GM13976 (cell line): ENCODE data around the gene UGT3A1.
"Not testable (repeated sequence)": the region's sequence is repeated elsewhere in the genome, so short reads cannot be mapped to it uniquely, and the experiment has no call there.

Source experiments
- DNase-seq: peaks from one replicate; pipeline ENCODE4 v3.0.0; 2012; ENCODE audit warnings: low spot score
- in situ Hi-C: fragments of 300-500 bp; cut with MboI; formaldehyde crosslinking; loops from one replicate; pipeline ENCODE4 v1.12.0; 2022; ENCODE audit warnings: low sequenced_read_pairs, mixed read lengths, inconsistent platforms; ENCODE audit not compliant: unreplicated experiment
- TF ChIP-seq, protein P1 (sequence below): IDR thresholded peaks from 2 replicates; pipeline ENCODE4 v1.5.1; 2012; ENCODE audit warnings: borderline replicate concordance, mild to moderate bottlenecking; ENCODE audit not compliant: insufficient read depth; ENCODE audit errors: extremely low read depth, missing control alignments, control extremely low read depth

The UGT3A1 gene, protein sequence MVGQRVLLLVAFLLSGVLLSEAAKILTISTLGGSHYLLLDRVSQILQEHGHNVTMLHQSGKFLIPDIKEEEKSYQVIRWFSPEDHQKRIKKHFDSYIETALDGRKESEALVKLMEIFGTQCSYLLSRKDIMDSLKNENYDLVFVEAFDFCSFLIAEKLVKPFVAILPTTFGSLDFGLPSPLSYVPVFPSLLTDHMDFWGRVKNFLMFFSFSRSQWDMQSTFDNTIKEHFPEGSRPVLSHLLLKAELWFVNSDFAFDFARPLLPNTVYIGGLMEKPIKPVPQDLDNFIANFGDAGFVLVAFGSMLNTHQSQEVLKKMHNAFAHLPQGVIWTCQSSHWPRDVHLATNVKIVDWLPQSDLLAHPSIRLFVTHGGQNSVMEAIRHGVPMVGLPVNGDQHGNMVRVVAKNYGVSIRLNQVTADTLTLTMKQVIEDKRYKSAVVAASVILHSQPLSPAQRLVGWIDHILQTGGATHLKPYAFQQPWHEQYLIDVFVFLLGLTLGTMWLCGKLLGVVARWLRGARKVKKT

DNA sequence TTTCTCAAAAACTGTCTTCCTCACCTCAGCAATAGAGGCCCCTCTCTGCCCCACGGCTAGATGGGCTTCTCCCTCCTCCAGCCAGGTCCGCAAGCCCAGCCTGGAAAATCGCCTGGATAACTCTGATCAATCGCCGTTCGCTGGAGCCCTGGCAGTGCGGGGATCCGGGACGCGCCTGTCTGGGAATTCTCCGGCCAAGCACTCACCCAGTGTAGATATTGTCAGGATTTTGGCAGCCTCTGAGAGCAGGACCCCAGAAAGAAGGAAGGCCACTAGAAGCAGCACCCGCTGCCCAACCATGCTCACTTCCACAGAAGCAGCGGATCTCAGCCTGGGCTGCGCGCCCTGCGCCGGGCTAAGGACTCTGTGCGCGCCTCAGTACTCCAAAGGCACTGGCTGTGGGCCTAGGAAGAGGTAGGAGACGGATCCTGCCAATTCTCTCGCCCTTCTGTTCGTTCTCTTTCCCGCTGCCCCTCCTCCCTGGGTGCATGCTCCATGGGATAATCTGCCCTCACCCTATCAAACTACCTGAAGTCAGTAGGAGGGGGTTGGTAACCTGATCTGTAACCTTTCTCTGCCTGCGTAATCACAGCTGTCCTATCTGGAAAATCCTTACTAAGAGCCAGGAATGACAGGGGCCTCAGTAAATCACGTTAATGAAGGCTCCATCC lies at the start of gene UGT3A1:
Gene UGT3A1 (minus strand): TSS at position 450 of the 671 bp plus-strand sequence. CDS start 150 bp downstream, at position 300.
- no peak for DNase-seq
- in situ Hi-C loops: no loop called here

DNA sequence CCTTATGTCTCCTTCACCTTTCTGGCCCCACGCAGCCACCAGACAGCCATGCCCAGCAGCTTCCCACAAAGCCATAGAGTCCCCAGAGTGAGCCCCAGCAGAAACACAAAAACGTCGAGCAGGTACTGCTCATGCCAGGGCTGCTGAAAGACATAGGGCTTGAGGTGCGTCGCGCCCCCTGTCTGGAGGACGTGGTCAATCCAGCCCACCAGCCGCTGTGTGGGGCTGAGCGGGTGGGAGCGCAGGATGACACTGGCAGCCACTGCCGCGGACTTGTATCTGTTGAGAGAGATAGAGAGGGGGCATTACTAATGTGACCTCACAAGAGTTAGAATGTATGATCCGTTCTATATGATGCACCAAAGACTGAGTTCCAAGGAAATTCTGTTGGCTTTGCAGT lies 44.5 kb upstream of the UGT3A1 start:
- TF ChIP-seq, protein P1, sequence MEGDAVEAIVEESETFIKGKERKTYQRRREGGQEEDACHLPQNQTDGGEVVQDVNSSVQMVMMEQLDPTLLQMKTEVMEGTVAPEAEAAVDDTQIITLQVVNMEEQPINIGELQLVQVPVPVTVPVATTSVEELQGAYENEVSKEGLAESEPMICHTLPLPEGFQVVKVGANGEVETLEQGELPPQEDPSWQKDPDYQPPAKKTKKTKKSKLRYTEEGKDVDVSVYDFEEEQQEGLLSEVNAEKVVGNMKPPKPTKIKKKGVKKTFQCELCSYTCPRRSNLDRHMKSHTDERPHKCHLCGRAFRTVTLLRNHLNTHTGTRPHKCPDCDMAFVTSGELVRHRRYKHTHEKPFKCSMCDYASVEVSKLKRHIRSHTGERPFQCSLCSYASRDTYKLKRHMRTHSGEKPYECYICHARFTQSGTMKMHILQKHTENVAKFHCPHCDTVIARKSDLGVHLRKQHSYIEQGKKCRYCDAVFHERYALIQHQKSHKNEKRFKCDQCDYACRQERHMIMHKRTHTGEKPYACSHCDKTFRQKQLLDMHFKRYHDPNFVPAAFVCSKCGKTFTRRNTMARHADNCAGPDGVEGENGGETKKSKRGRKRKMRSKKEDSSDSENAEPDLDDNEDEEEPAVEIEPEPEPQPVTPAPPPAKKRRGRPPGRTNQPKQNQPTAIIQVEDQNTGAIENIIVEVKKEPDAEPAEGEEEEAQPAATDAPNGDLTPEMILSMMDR: no peak
- in situ Hi-C loops: no loop called here
- DNase-seq: no peak

More for the DNA sequence above, at the start of gene UGT3A1:
- TF ChIP-seq, protein P1: no peak

DNA sequence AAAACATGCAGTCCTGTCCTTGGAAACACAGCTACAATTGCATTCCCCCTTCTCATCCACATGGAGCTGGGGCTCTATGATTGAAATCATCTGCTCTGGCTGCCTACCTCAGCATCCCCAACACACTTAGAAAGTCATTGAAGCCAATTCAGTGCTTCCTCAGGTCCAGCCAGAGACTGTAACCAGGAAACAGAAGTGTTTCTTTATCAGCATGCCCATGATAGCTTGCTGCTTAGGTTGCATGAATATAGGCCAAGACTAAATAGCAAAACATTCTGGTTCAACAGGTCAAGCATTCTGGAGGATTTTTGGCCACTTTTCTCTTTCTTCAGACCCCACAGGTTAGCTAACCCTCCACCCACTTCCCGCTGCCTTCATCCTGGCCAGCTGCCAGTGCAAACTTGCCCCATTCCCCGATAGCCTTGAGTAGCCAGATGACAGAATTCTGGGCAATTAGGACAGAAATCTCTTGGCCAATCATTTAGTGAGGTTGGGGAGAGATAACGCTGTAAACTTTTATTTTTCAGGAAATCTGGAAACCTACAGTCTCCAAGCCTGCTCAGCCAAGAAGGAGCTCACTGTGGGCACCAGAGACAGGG lies 43.4 kb upstream of the UGT3A1 start:
- in situ Hi-C loops, DNase-seq: not testable (repeated sequence)

DNA sequence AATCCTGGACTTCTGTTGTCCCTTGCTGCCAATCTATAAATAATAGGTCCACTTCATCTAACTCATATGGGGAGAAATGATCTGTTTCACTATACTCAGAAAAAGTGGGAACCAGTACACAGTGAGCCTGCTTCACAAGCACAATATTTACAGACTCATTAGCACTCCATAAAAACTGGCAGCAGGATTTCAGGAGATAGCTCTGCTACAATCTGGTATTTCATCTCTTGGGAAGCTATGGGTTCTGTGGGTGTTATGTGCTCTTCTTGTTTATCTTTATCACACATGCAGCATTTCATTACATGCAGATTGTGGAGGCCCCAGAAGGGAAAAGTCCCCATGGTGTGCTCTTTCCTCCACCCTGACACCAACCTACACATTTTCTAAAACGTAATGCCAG lies 42.3 kb upstream of the UGT3A1 start:
- no peak for DNase-seq
- TF ChIP-seq, protein P1: no peak
- in situ Hi-C loops: no loop called here

DNA sequence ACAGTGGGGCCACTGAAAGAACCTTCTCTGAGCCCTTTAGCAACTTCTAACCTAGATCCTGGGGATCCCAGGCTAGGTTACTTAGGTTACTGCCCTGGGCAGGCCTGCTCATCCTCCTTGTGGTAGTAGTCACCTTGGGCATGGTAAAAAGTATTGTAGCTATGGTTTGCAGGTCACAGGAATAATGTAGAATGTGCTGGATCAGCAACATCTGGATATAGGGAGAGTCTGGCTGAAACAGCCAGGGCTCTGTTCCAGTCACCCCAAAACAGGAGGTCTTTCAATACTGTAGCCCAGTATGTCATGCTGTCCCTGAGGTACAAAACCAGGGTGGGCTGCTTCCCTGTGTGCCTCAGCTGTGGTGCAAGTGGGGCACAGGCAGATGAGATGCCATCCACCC lies 41.9 kb upstream of the UGT3A1 start:
- DNase-seq: no peak
- TF ChIP-seq, protein P1: no peak
- in situ Hi-C loops: no loop called here

DNA sequence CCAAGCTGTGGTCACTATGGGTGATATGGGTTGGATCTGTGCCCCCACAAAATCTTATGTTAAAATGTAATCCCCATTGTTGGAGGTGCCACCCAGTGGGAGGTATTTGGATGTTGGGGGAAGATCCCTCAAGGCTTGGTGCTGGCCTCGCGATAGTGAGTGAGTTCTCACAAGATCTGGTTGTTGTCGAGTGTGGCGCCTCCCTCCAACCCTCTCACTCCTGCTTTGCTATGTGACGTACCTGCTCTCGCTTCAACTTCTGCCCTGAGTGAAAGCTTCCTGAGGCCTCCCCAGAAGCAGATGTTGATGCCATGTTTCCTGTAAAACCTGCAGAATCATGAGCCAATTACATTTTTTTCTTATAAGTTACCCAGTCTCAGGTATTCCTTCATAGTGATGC lies 40.0 kb upstream of the UGT3A1 start:
- TF ChIP-seq, protein P1: no peak
- no peak for DNase-seq
- in situ Hi-C loops: no loop called here
